SK-MEL-5 (cell line): Measurements from ENCODE around the gene SIRT2. TPM values are rescaled to one million over a fixed set of nuclear protein-coding genes. Genes with fewer than 3 reads are reported as not detected.
"Not testable (repeated sequence)": the region's sequence is repeated elsewhere in the genome, so short reads cannot be mapped to it uniquely, and the experiment has no call there.

Experiments used
- DNase-seq: peaks from one replicate; pipeline ENCODE4 v3.0.0-alpha.2; 2016; ENCODE audit warnings: low read depth, low spot score
- in situ Hi-C: cut with HindIII; loops from 2 replicates; pipeline ENCODE4 v1.10.0; 2016; ENCODE audit warnings: low sequenced_read_pairs, high pct_unique_total_duplicates, low pct_unique_long_range_greater_than_20kb
- total RNA-seq: library from RNA; depleted of rRNA; stranded (reverse); fragments of >200 nt; shearing (Covaris generic); gene quantifications from 2 replicates; pipeline ENCODE4 v1.2.3, GENCODE V29; 2014

Gene SIRT2
- total RNA-seq, 1 experiment from 2014 or later, result 39.5 TPM

GRCh38 chr19:38878575-38879399 is 20.6 kb downstream of the SIRT2 start:
- in situ Hi-C loops, result no loop called here
- no peak for DNase-seq

- in situ Hi-C loops, result no loop called here
Observed at GRCh38 chr19:38877781-38878574, 21.4 kb downstream of the SIRT2 start, which contains the start of gene RINL. Gene RINL, minus strand, starts transcription at chr19:38878275. Its CDS starts 1,533 bp downstream, at chr19:38876742.

GRCh38 chr19:38875656-38876395 is 23.6 kb downstream of the SIRT2 start:
- no peak for DNase-seq

More at GRCh38 chr19:38877781-38878574, 21.4 kb downstream of the SIRT2 start, which contains the start of gene RINL:
- no peak for DNase-seq

GRCh38 chr19:38873400-38873799 is 26.0 kb downstream of the SIRT2 start:
- DNase-seq, in situ Hi-C loops: not testable (repeated sequence)

More at GRCh38 chr19:38875656-38876395, 23.6 kb downstream of the SIRT2 start:
- in situ Hi-C loops, result no loop called here

- in situ Hi-C loops, result no loop called here
Observed at GRCh38 chr19:38870612-38871011, 28.8 kb downstream of the SIRT2 start.

GRCh38 chr19:38869836-38870607 is 29.4 kb downstream of the SIRT2 start:
- peak; percentile 47 for DNase-seq
- in situ Hi-C loops, result no loop called here

More at GRCh38 chr19:38870612-38871011, 28.8 kb downstream of the SIRT2 start:
- DNase-seq, result no peak

- in situ Hi-C loops, result no loop called here
- DNase-seq, result no peak
Observed at GRCh38 chr19:38869160-38869835, 30.1 kb downstream of the SIRT2 start.

- DNase-seq, result no peak
- in situ Hi-C loops, result no loop called here
Observed at GRCh38 chr19:38868551-38868950, 30.9 kb downstream of the SIRT2 start.

GRCh38 chr19:38867171-38867780 is 32.1 kb downstream of the SIRT2 start:
- no peak for DNase-seq
- in situ Hi-C loops, result no loop called here

GRCh38 chr19:38862321-38863059 is 36.9 kb downstream of the SIRT2 start:
- peak; percentile 44 for DNase-seq
- in situ Hi-C loops, result no loop called here

- DNase-seq, result no peak
- in situ Hi-C loops, result no loop called here
Observed at GRCh38 chr19:38861368-38861767, 38.0 kb downstream of the SIRT2 start.

GRCh38 chr19:38859631-38860204 is 39.7 kb downstream of the SIRT2 start:
- in situ Hi-C loops, DNase-seq: not testable (repeated sequence)

GRCh38 chr19:38856813-38857212 is 42.6 kb downstream of the SIRT2 start:
- in situ Hi-C loops, result no loop called here
- no peak for DNase-seq

- DNase-seq, in situ Hi-C loops: not testable (repeated sequence)
Observed at GRCh38 chr19:38855751-38856150, 43.7 kb downstream of the SIRT2 start.

GRCh38 chr19:38854961-38855360 is 44.5 kb downstream of the SIRT2 start:
- in situ Hi-C loops, DNase-seq: not testable (repeated sequence)
